Stimulated activated naive CD8-positive, alpha-beta T cell treated with anti-CD3 and anti-CD28 coated beads, Interleukin-15, Interleukin-2, amounts not matched to agents 100 ng/mL and 50 ng/mL, for 24 hours (primary cell): Measurements from ENCODE around the gene G6PD.
"Not testable (repeated sequence)": the region's sequence is repeated elsewhere in the genome, so short reads cannot be mapped to it uniquely, and the experiment has no call there.

Experiments used
- H3K27ac Mint-ChIP-seq: one replicate; pipeline ENCODE4 v1.8.0; 2021; ENCODE audit warnings: mild to moderate bottlenecking, mixed read lengths
- H3K27me3 Mint-ChIP-seq: one replicate; pipeline ENCODE4 v1.8.0; 2021; ENCODE audit warnings: mixed read lengths
- H3K36me3 Mint-ChIP-seq: one replicate; pipeline ENCODE4 v1.8.0; 2021; ENCODE audit warnings: low read depth, mixed read lengths
- H3K4me1 Mint-ChIP-seq: one replicate; pipeline ENCODE4 v1.8.0; 2021; ENCODE audit warnings: low read depth, mixed read lengths
- H3K4me3 Mint-ChIP-seq: one replicate; pipeline ENCODE4 v1.8.0; 2021; ENCODE audit warnings: mild to moderate bottlenecking, mixed read lengths
- H3K9me3 Mint-ChIP-seq: one replicate; pipeline ENCODE4 v1.8.0; 2021; ENCODE audit warnings: mixed read lengths

The G6PD gene

GRCh38 chrX:154546354-154547244, at the start of gene G6PD:
TSS of gene G6PD (minus strand) at chrX:154546846. CDS start at chrX:154546155, 691 bp downstream.
- peaks cover 34% of the 10 kb centered on the region for H3K36me3 Mint-ChIP-seq
- H3K4me1 Mint-ChIP-seq: peaks cover 64% of the 10 kb centered on the region
- H3K9me3 Mint-ChIP-seq: no peaks in the 10 kb centered on the region
- no peaks in the 10 kb centered on the region for H3K27me3 Mint-ChIP-seq
- H3K4me3 Mint-ChIP-seq: peak within 1 kb of the TSS; percentile 99
- H3K27ac Mint-ChIP-seq: peak within 1 kb of the TSS; percentile 96

- no peaks in the 10 kb centered on the region for H3K9me3 Mint-ChIP-seq
- H3K27me3 Mint-ChIP-seq: no peaks in the 10 kb centered on the region
- no peaks in the 10 kb centered on the region for H3K36me3 Mint-ChIP-seq
- no peak overlapping the region for H3K4me3 Mint-ChIP-seq
- peaks cover 14% of the 10 kb centered on the region for H3K4me1 Mint-ChIP-seq
- H3K27ac Mint-ChIP-seq: no peak overlapping the region
Observed at GRCh38 chrX:154595559-154596249, 49.1 kb upstream of the G6PD start.

GRCh38 chrX:154594491-154594890, 47.8 kb upstream of the G6PD start:
- no peaks in the 10 kb centered on the region for H3K36me3 Mint-ChIP-seq
- peaks cover 5% of the 10 kb centered on the region for H3K4me1 Mint-ChIP-seq
- no peak overlapping the region for H3K4me3 Mint-ChIP-seq
- no peaks in the 10 kb centered on the region for H3K27me3 Mint-ChIP-seq
- H3K27ac Mint-ChIP-seq: no peak overlapping the region
- no peaks in the 10 kb centered on the region for H3K9me3 Mint-ChIP-seq

- Mint-ChIP-seq H3K27me3 (no peaks in the 10 kb centered on the region), H3K36me3 (no peaks in the 10 kb centered on the region), H3K27ac (no peak overlapping the region), H3K9me3 (no peaks in the 10 kb centered on the region), H3K4me1 (peaks cover 5% of the 10 kb centered on the region), H3K4me3 (no peak overlapping the region)
Observed at GRCh38 chrX:154593201-154593600, 46.6 kb upstream of the G6PD start.

GRCh38 chrX:154592505-154592904, 45.9 kb upstream of the G6PD start:
- H3K4me1 Mint-ChIP-seq: peaks cover 5% of the 10 kb centered on the region
- H3K27ac Mint-ChIP-seq: no peak overlapping the region
- no peak overlapping the region for H3K4me3 Mint-ChIP-seq
- no peaks in the 10 kb centered on the region for H3K9me3 Mint-ChIP-seq
- no peaks in the 10 kb centered on the region for H3K36me3 Mint-ChIP-seq
- H3K27me3 Mint-ChIP-seq: no peaks in the 10 kb centered on the region

- H3K4me1 Mint-ChIP-seq, H3K4me3 Mint-ChIP-seq, H3K27ac Mint-ChIP-seq, H3K36me3 Mint-ChIP-seq, H3K27me3 Mint-ChIP-seq, H3K9me3 Mint-ChIP-seq: not testable (repeated sequence)
Observed at GRCh38 chrX:154590415-154590814, 43.8 kb upstream of the G6PD start.

GRCh38 chrX:154584585-154585183, 38.0 kb upstream of the G6PD start, which contains the start of gene CTAG1A:
TSS of gene CTAG1A (plus strand) at chrX:154585133. CDS start at chrX:154585207, 74 bp downstream.
- not testable (repeated sequence) for H3K27ac Mint-ChIP-seq, H3K9me3 Mint-ChIP-seq, H3K4me3 Mint-ChIP-seq, H3K36me3 Mint-ChIP-seq, H3K27me3 Mint-ChIP-seq, H3K4me1 Mint-ChIP-seq

- not testable (repeated sequence) for H3K27me3 Mint-ChIP-seq, H3K36me3 Mint-ChIP-seq, H3K4me3 Mint-ChIP-seq, H3K4me1 Mint-ChIP-seq, H3K9me3 Mint-ChIP-seq, H3K27ac Mint-ChIP-seq
Observed at GRCh38 chrX:154582994-154583393, 36.3 kb upstream of the G6PD start.

GRCh38 chrX:154575076-154575475, 28.4 kb upstream of the G6PD start:
- H3K4me3 Mint-ChIP-seq, H3K27me3 Mint-ChIP-seq, H3K27ac Mint-ChIP-seq, H3K4me1 Mint-ChIP-seq, H3K36me3 Mint-ChIP-seq, H3K9me3 Mint-ChIP-seq: not testable (repeated sequence)

GRCh38 chrX:154573061-154573460, 26.4 kb upstream of the G6PD start:
- H3K4me1 Mint-ChIP-seq, H3K4me3 Mint-ChIP-seq, H3K9me3 Mint-ChIP-seq, H3K36me3 Mint-ChIP-seq, H3K27me3 Mint-ChIP-seq, H3K27ac Mint-ChIP-seq: not testable (repeated sequence)

GRCh38 chrX:154570361-154570760, 23.7 kb upstream of the G6PD start:
- H3K9me3 Mint-ChIP-seq, H3K27ac Mint-ChIP-seq, H3K4me3 Mint-ChIP-seq, H3K36me3 Mint-ChIP-seq, H3K27me3 Mint-ChIP-seq, H3K4me1 Mint-ChIP-seq: not testable (repeated sequence)

GRCh38 chrX:154562295-154562694, 15.6 kb upstream of the G6PD start:
- H3K4me3 Mint-ChIP-seq: not testable (repeated sequence)

GRCh38 chrX:154560326-154560725, 13.7 kb upstream of the G6PD start:
- not testable (repeated sequence) for H3K36me3 Mint-ChIP-seq, H3K27me3 Mint-ChIP-seq, H3K4me1 Mint-ChIP-seq, H3K9me3 Mint-ChIP-seq, H3K27ac Mint-ChIP-seq, H3K4me3 Mint-ChIP-seq

More at GRCh38 chrX:154562295-154562694, 15.6 kb upstream of the G6PD start:
- H3K27me3 Mint-ChIP-seq, H3K4me1 Mint-ChIP-seq, H3K27ac Mint-ChIP-seq, H3K36me3 Mint-ChIP-seq, H3K9me3 Mint-ChIP-seq: not testable (repeated sequence)

GRCh38 chrX:154558896-154559295, 12.2 kb upstream of the G6PD start:
- not testable (repeated sequence) for H3K27me3 Mint-ChIP-seq, H3K9me3 Mint-ChIP-seq, H3K27ac Mint-ChIP-seq, H3K4me3 Mint-ChIP-seq, H3K36me3 Mint-ChIP-seq, H3K4me1 Mint-ChIP-seq

GRCh38 chrX:154558060-154558690, 11.5 kb upstream of the G6PD start:
- not testable (repeated sequence) for H3K27ac Mint-ChIP-seq, H3K36me3 Mint-ChIP-seq, H3K4me3 Mint-ChIP-seq, H3K9me3 Mint-ChIP-seq, H3K27me3 Mint-ChIP-seq, H3K4me1 Mint-ChIP-seq
